Measurements from ENCODE around the gene TRIO. TPM values are rescaled to one million over a fixed set of nuclear protein-coding genes. Genes with fewer than 3 reads are reported as not detected.

Gene TRIO
- total RNA-seq, 3 donors from 2014 or later (not counting 1 experiment from before 2014, with no cell fraction given) = 84.6 to 136 (median 94.3) TPM

- no peak overlapping the region for H3K27ac ChIP-seq (ENCODE audit: low read length)
- no peaks in the 10 kb centered on the region for H3K9me3 ChIP-seq (ENCODE audit: control insufficient read depth, insufficient read depth, low read length)
- 100% methylated on average over 2 of the region's 4 CpGs for WGBS (ENCODE audit: insufficient coverage)
- H3K4me1 ChIP-seq (ENCODE audit: control insufficient read depth, insufficient read depth, low read length) = no peaks in the 10 kb centered on the region
- DNase-seq = no peak
- intact Hi-C loops (cut with micrococcal nuclease) = no loop called here
- H3K4me3 ChIP-seq (ENCODE audit: low read length) = no peak overlapping the region
- Mint-ChIP-seq H3K27me3 (ENCODE audit: low read depth in 2 of 2) (peaks cover 14 to 46% of the 10 kb centered on the region in 2 donors), H3K27ac (peak overlapping the region; percentile 1 to 83), H3K4me3 (no peak overlapping the region), H3K9me3 (no peaks in the 10 kb centered on the region), H3K4me1 (peaks cover 19 to 21% of the 10 kb centered on the region in 2 donors), H3K36me3 (no peaks in the 10 kb centered on the region)
- H3K36me3 ChIP-seq (ENCODE audit: control insufficient read depth, insufficient read depth, low read length) = no peaks in the 10 kb centered on the region
- no peaks in the 10 kb centered on the region for H3K27me3 ChIP-seq (ENCODE audit: control insufficient read depth, insufficient read depth, low read length)
- no peak for TF ChIP-seq CTCF (IDR thresholded peaks at IDR 0.05)
- no peak for ATAC-seq
These were observed 32.9 kb upstream of the TRIO start for GRCh38 chr5:14110196-14110595.

GRCh38 chr5:14110680-14111079 lies 32.5 kb upstream of the TRIO start:
- no peaks in the 10 kb centered on the region for H3K27me3 ChIP-seq (ENCODE audit: control insufficient read depth, insufficient read depth, low read length)
- H3K4me3 ChIP-seq (ENCODE audit: low read length) = no peak overlapping the region
- Mint-ChIP-seq H3K9me3 (no peaks in the 10 kb centered on the region), H3K27ac (no peak overlapping the region), H3K36me3 (no peaks in the 10 kb centered on the region), H3K4me1 (peaks cover 19 to 21% of the 10 kb centered on the region in 2 donors), H3K27me3 (ENCODE audit: low read depth in 2 of 2) (peaks cover 14 to 48% of the 10 kb centered on the region in 2 donors), H3K4me3 (no peak overlapping the region)
- no peaks in the 10 kb centered on the region for H3K4me1 ChIP-seq (ENCODE audit: control insufficient read depth, insufficient read depth, low read length)
- WGBS (ENCODE audit: insufficient coverage) = 91% methylated on average over 4 of the region's 4 CpGs
- no peak overlapping the region for H3K27ac ChIP-seq (ENCODE audit: low read length)
- DNase-seq (no peak), ATAC-seq (no peak)
- H3K9me3 ChIP-seq (ENCODE audit: control insufficient read depth, insufficient read depth, low read length) = no peaks in the 10 kb centered on the region
- no peak for TF ChIP-seq CTCF (IDR thresholded peaks at IDR 0.05)
- intact Hi-C loops (cut with micrococcal nuclease) = no loop called here
- no peaks in the 10 kb centered on the region for H3K36me3 ChIP-seq (ENCODE audit: control insufficient read depth, insufficient read depth, low read length)

GRCh38 chr5:14112998-14113652 lies 30.0 kb upstream of the TRIO start:
- no peak for DNase-seq
- Histone ChIP-seq H3K27ac (ENCODE audit: low read length) (no peak overlapping the region), H3K4me3 (ENCODE audit: low read length) (no peak overlapping the region), H3K4me1 (ENCODE audit: control insufficient read depth, insufficient read depth, low read length) (no peaks in the 10 kb centered on the region), H3K36me3 (ENCODE audit: control insufficient read depth, insufficient read depth, low read length) (no peaks in the 10 kb centered on the region), H3K27me3 (ENCODE audit: control insufficient read depth, insufficient read depth, low read length) (no peaks in the 10 kb centered on the region), H3K9me3 (ENCODE audit: control insufficient read depth, insufficient read depth, low read length) (no peaks in the 10 kb centered on the region)
- no peak overlapping the region for H3K27ac Mint-ChIP-seq
- H3K27me3 Mint-ChIP-seq (ENCODE audit: low read depth in 2 of 2) = peaks cover 5 to 27% of the 10 kb centered on the region in 2 donors
- TF ChIP-seq CTCF (IDR thresholded peaks at IDR 0.05) = no peak
- peaks cover 19% of the 10 kb centered on the region in 2 donors for H3K4me1 Mint-ChIP-seq
- H3K4me3 Mint-ChIP-seq = no peak overlapping the region
- ATAC-seq = no peak
- 64% methylated on average over 5 of the region's 5 CpGs for whole genome bisulfite sequencing (ENCODE audit: insufficient coverage)
- no peaks in the 10 kb centered on the region for H3K9me3 Mint-ChIP-seq
- H3K36me3 Mint-ChIP-seq = no peaks in the 10 kb centered on the region
- intact Hi-C loops (cut with micrococcal nuclease) = no loop called here
